Karpas-422 (cell line): ENCODE data around the gene PINK1. TPM values are rescaled to one million over a fixed set of nuclear protein-coding genes. Genes with fewer than 3 reads are reported as not detected.

Experiments used
- DNase-seq: peaks from one replicate; pipeline ENCODE4 v3.0.0-alpha.2; 2015
- H2AFZ ChIP-seq: fragments of 200-600 bp; sonication (generic); 2 replicates; pipeline ENCODE4 v1.6.1; 2014; ENCODE audit warnings: antibody characterized with exemption, low read length, mixed read lengths
- H3K27ac ChIP-seq: fragments of 200-600 bp; sonication (generic); 2 replicates; pipeline ENCODE4 v1.5.1; 2014; ENCODE audit warnings: mild to moderate bottlenecking, low read length, moderate library complexity
- H3K27me3 ChIP-seq: fragments of 200-600 bp; sonication (generic); 2 replicates; pipeline ENCODE4 v1.6.1; 2014; ENCODE audit warnings: low read length, mixed read lengths
- H3K36me3 ChIP-seq: fragments of 200-600 bp; sonication (generic); 2 replicates; pipeline ENCODE4 v1.6.1; 2014; ENCODE audit warnings: low read length, mixed read lengths; ENCODE audit not compliant: insufficient read depth
- H3K4me1 ChIP-seq: fragments of 200-600 bp; sonication (generic); 2 replicates; pipeline ENCODE4 v1.6.1; 2014; ENCODE audit warnings: mild to moderate bottlenecking, low read length, mixed read lengths
- H3K4me2 ChIP-seq: fragments of 200-600 bp; sonication (generic); 2 replicates; pipeline ENCODE4 v1.6.1; 2014; ENCODE audit warnings: low read length, low read depth, mild to moderate bottlenecking; ENCODE audit not compliant: poor library complexity, severe bottlenecking
- H3K4me3 ChIP-seq: fragments of 200-600 bp; sonication (generic); 2 replicates; pipeline ENCODE4 v1.5.1; 2014; ENCODE audit warnings: mild to moderate bottlenecking, antibody characterized with exemption, low read length, mixed read lengths
- H3K79me2 ChIP-seq: fragments of 200-600 bp; sonication (generic); 2 replicates; pipeline ENCODE4 v1.6.1; 2014; ENCODE audit warnings: mild to moderate bottlenecking, low read length, mixed read lengths
- H3K9ac ChIP-seq: fragments of 200-600 bp; sonication (generic); 2 replicates; pipeline ENCODE4 v1.6.0; 2014; ENCODE audit warnings: low read length
- H3K9me2 ChIP-seq: fragments of 200-600 bp; sonication (generic), shearing (Covaris generic); replicated peaks from 2 replicates; pipeline ENCODE4 v1.6.0; 2014; ENCODE audit warnings: mild to moderate bottlenecking, low read length, moderate library complexity; ENCODE audit not compliant: insufficient read depth
- H3K9me3 ChIP-seq: fragments of 300-700, 200-600 bp; sonication (generic); 2 replicates; pipeline ENCODE4 v1.6.1; 2014; ENCODE audit warnings: low read length, mixed read lengths
- H4K20me1 ChIP-seq: fragments of 200-600 bp; sonication (generic); 2 replicates; pipeline ENCODE4 v1.6.1; 2014; ENCODE audit warnings: mild to moderate bottlenecking, antibody characterized with exemption, low read length, low read depth; ENCODE audit not compliant: insufficient read depth
- total RNA-seq: library from RNA; depleted of rRNA; stranded (reverse); fragments of >200 nt; shearing (Covaris generic); gene quantifications from 2 replicates; pipeline ENCODE4 v1.2.3, GENCODE V29; 2014; ENCODE audit warnings: low replicate concordance

The PINK1 gene
- total RNA-seq, 1 experiment from 2014 or later, result 4.0 TPM

DNA sequence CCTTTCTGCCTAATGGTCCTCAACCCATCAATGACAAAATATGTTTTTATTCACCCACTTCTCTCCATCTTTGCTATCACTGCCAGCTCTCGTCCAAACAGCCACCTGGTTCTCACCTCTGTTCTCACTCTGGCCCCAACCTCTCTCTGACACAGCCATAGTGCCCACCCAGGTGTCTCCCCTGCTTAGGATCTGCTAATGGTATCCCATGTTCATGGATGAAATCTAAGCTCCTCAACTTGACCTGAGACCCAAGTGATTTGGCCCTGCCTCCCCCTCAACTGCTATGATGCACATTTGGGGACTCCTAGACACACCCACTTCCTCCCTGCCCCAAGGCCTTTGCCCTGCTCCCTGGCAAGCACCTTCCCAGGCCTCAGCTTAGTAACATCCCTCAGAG, 58.6 kb downstream of the PINK1 start:
- Histone ChIP-seq H3K36me3 (no peaks in the 10 kb centered on the region), H3K4me3 (no peak overlapping the region), H3K9me3 (no peaks in the 10 kb centered on the region), H4K20me1 (no peaks in the 10 kb centered on the region), H3K9ac (no peak overlapping the region), H3K27me3 (no peaks in the 10 kb centered on the region), H2AFZ (no peak overlapping the region), H3K9me2 (no peaks in the 10 kb centered on the region), H3K27ac (no peak overlapping the region), H3K79me2 (no peaks in the 10 kb centered on the region), H3K4me2 (no peak overlapping the region), H3K4me1 (peaks cover 7% of the 10 kb centered on the region)
- DNase-seq, result no peak

DNA sequence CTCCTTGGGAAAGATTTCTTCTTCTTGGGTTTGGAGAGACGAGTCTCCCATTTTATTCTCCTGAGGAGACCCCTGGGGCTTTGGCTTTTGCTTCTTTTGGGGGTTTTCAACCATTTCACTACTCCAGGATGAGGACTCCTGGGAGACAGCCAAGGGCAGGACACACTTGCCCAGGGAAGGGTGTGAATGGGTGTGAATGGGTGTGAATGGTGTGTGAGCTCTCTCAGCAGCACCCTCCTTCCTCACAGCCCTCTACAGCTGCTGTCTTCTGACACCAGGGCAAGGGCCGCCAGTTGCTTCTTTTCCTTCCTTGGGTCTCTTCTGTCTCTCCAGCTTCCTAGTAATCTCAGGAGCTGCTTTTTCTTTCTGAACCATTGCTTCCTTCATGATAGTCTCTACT, 60.4 kb downstream of the PINK1 start:
- no peaks in the 10 kb centered on the region for H3K9me2 ChIP-seq
- H3K27me3 ChIP-seq, result no peaks in the 10 kb centered on the region
- H3K4me3 ChIP-seq, result no peak overlapping the region
- no peak overlapping the region for H3K4me2 ChIP-seq
- DNase-seq, result no peak
- no peak overlapping the region for H3K9ac ChIP-seq
- H2AFZ ChIP-seq, result no peak overlapping the region
- H3K9me3 ChIP-seq, result no peaks in the 10 kb centered on the region
- no peaks in the 10 kb centered on the region for H4K20me1 ChIP-seq
- no peaks in the 10 kb centered on the region for H3K79me2 ChIP-seq
- H3K4me1 ChIP-seq, result peaks cover 9% of the 10 kb centered on the region
- no peaks in the 10 kb centered on the region for H3K36me3 ChIP-seq
- H3K27ac ChIP-seq, result no peak overlapping the region

DNA sequence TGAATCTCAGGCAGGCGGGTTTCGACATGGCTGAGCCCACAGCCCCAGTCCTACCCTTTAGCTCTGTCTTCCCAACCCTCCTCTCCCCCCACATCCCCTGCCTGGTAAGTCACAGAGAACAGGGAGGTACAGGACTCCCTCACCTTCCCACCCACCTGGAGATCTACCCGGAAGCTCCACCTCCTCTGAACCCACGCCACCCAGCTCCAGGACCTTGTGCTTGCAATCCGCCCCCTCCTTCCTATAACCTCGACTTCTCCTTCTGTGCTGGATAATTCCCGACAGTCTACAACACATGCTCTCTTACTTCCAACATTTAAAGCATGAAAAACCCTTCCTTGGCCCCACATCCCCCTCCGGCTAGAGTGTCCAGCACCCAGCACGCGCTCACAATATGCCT, 62.3 kb downstream of the PINK1 start:
- no peaks in the 10 kb centered on the region for H3K9me2 ChIP-seq
- no peaks in the 10 kb centered on the region for H3K79me2 ChIP-seq
- H3K4me1 ChIP-seq, result peaks cover 9% of the 10 kb centered on the region
- H3K4me2 ChIP-seq, result no peak overlapping the region
- no peak overlapping the region for H3K4me3 ChIP-seq
- H3K36me3 ChIP-seq, result no peaks in the 10 kb centered on the region
- no peaks in the 10 kb centered on the region for H3K9me3 ChIP-seq
- H2AFZ ChIP-seq, result no peak overlapping the region
- H4K20me1 ChIP-seq, result no peaks in the 10 kb centered on the region
- no peaks in the 10 kb centered on the region for H3K27me3 ChIP-seq
- no peak overlapping the region for H3K9ac ChIP-seq
- no peak for DNase-seq
- no peak overlapping the region for H3K27ac ChIP-seq

DNA sequence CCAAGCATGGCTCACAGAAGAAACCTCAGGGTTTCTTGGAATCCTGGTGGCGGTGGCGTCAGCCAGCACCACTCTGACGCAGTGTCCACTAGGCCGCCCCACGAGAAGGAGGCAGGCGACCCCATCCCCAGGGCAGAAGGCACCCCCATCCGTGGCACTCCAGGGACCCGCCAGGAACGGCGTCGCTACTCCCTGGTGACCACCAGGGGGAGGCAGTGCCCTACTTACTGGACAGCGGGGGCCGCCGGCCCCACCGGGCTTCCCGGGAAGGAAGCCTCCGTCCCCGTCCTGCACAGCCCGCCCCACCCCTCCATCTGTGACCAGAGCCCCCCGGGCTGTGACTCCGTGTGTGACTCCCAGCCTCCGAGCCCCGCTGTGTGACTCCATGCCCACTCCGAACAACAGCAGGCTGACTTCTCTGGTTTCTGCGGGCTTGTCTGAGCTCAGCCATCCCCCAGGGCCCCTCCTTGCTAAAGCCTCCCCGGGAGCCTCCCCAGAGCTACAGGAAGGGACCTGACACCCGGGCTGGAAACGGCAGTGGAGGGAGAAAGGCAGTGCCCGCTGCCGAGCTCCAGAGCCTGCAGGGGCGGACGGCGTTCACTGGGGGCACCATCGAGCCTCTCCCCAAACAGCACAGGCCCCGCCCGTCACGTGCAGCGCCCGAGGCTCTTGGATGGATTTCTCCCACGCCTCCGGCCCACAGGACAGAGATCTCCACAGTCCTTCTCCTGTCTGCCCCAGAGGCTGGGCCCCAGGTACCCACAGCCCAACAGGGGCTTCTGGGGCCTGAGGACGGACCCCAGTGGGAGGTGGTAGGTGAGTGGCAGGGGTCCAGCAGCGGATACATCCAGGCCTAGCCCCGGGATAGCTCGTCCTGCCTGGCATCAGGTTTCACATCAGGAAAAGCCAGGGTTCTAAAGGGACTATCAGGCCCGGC, 63.4 kb downstream of the PINK1 start:
- Histone ChIP-seq H3K9me2 (no peaks in the 10 kb centered on the region), H3K4me1 (peaks cover 9% of the 10 kb centered on the region), H3K79me2 (no peaks in the 10 kb centered on the region), H2AFZ (peak overlapping the region; percentile 100), H3K27me3 (no peaks in the 10 kb centered on the region), H3K36me3 (no peaks in the 10 kb centered on the region), H3K27ac (no peak overlapping the region), H3K9ac (peak overlapping the region; percentile 90), H3K4me2 (peak overlapping the region; percentile 99), H3K9me3 (no peaks in the 10 kb centered on the region), H4K20me1 (no peaks in the 10 kb centered on the region), H3K4me3 (peak overlapping the region; percentile 87)
- DNase-seq, result peak; percentile 88

DNA sequence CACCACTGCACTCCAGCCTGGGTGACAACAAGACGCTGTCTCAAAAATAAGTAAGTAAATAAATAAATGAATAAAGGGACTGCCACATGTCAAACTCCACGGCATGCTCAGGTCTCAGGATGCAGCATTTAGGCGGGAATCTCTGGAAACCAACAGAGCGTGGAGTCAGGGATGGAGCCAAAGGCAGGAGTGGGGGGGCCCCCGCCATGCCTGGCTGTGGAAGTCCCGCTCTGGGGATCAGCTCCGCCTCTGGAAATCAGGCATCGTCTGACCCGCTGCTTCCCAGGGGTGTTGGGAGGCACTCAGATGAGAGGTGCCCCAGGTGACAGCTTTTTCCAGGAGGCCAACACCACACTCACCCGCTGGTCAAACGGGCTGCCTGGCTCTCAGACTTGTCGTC, 64.3 kb downstream of the PINK1 start:
- H3K9me3 ChIP-seq, result no peaks in the 10 kb centered on the region
- H3K27me3 ChIP-seq, result no peaks in the 10 kb centered on the region
- no peak overlapping the region for H3K4me3 ChIP-seq
- H3K4me2 ChIP-seq, result no peak overlapping the region
- DNase-seq, result no peak
- H3K9me2 ChIP-seq, result no peaks in the 10 kb centered on the region
- H3K79me2 ChIP-seq, result no peaks in the 10 kb centered on the region
- peaks cover 9% of the 10 kb centered on the region for H3K4me1 ChIP-seq
- no peak overlapping the region for H3K27ac ChIP-seq
- no peak overlapping the region for H2AFZ ChIP-seq
- no peak overlapping the region for H3K9ac ChIP-seq
- no peaks in the 10 kb centered on the region for H4K20me1 ChIP-seq
- H3K36me3 ChIP-seq, result no peaks in the 10 kb centered on the region

DNA sequence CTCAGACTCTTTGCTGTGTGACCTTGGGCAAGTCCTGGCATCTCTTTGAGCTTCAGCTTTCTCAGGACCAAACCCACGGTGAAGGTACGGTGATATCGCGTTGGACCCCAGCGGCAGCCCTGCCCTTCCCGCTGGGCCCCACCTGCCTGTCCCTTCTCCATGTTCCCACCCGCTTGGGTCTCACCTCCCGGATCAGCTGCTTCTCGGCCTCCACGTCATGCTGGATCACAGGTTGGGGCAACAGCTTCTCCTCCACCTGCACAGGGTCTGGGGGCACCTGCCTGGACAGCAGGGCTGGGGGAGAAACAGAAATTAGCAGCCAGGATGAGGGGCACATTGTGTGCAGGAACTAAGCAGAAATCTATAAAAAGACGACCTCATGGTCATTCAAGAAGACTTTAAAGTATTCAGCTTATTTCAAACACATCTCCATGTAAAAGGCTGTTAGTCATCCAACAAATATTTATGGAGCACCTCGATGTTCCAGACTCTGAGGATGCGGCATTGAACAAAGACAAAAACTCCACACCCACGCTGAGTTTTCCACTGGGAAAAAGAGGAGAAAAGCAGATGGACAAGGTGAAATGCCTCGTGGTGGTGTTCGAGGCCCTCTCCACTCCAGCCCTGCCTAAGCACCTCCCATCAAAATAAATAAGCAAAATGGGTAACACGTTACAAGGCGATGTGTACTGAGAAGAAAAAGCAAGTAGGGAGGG, 65.1 kb downstream of the PINK1 start:
- H3K9ac ChIP-seq, result no peak overlapping the region
- no peak overlapping the region for H2AFZ ChIP-seq
- no peaks in the 10 kb centered on the region for H3K9me3 ChIP-seq
- H3K4me2 ChIP-seq, result no peak overlapping the region
- H3K27ac ChIP-seq, result no peak overlapping the region
- H3K36me3 ChIP-seq, result no peaks in the 10 kb centered on the region
- peaks cover 9% of the 10 kb centered on the region for H3K4me1 ChIP-seq
- H3K27me3 ChIP-seq, result no peaks in the 10 kb centered on the region
- H3K79me2 ChIP-seq, result no peaks in the 10 kb centered on the region
- no peak overlapping the region for H3K4me3 ChIP-seq
- no peaks in the 10 kb centered on the region for H4K20me1 ChIP-seq
- no peaks in the 10 kb centered on the region for H3K9me2 ChIP-seq
- no peak for DNase-seq

DNA sequence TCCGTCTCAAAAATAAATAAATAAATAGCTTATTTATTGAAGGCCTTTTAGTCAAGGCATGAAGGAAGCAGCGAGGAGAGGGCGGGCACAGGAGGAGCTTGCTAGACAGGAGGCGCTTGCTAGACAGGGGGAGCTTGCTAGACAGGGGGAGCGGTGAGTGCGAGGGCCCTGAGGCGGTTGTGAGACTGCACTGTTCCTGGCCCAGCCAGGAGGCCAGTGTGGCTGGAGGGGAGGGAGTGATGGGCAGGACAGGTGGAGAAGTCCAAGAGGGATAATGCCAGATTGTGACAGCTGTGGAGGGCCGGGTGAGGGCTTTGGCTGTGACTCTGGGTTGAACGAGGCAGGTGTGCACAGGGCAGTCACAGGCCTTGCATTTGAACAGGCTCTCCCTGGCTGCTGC, 66.3 kb downstream of the PINK1 start:
- peaks cover 9% of the 10 kb centered on the region for H3K4me1 ChIP-seq
- no peak overlapping the region for H3K4me2 ChIP-seq
- no peaks in the 10 kb centered on the region for H4K20me1 ChIP-seq
- H3K4me3 ChIP-seq, result no peak overlapping the region
- DNase-seq, result no peak
- no peak overlapping the region for H3K9ac ChIP-seq
- no peaks in the 10 kb centered on the region for H3K36me3 ChIP-seq
- no peak overlapping the region for H2AFZ ChIP-seq
- no peak overlapping the region for H3K27ac ChIP-seq
- H3K79me2 ChIP-seq, result no peaks in the 10 kb centered on the region
- no peaks in the 10 kb centered on the region for H3K27me3 ChIP-seq
- no peaks in the 10 kb centered on the region for H3K9me3 ChIP-seq
- H3K9me2 ChIP-seq, result no peaks in the 10 kb centered on the region

DNA sequence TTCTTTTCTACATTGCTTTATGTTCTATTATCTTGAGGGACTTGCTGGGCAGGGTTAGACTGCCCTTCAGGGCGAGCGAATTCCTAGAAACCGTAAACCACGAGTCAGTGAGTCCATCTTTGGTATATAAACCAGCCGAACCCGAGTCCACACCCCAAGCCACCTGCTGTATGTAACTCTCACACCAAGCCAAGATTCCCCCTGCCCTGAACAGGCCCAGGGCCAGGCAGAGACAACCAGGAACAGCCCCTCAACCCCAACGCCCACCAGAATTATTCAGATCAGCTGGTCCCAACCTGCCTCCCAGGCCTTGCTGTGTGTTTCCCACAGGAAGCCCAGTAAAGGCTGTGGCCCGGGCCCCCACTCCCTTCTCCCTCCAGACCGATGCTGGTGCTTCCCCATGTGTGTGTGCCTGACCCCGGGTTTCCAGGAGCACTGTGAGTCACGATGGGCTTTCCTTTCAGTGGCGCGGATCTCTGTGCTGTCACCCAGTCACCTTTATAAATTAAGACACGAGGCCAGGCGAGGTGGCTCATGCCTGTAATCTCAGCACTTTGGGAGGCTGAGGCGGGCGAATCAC, 67.5 kb downstream of the PINK1 start:
- Histone ChIP-seq H3K79me2 (no peaks in the 10 kb centered on the region), H3K4me1 (peaks cover 9% of the 10 kb centered on the region), H3K27ac (no peak overlapping the region), H3K9me3 (no peaks in the 10 kb centered on the region), H3K4me2 (no peak overlapping the region), H4K20me1 (no peaks in the 10 kb centered on the region), H3K9me2 (no peaks in the 10 kb centered on the region), H2AFZ (no peak overlapping the region), H3K36me3 (no peaks in the 10 kb centered on the region), H3K27me3 (no peaks in the 10 kb centered on the region), H3K4me3 (no peak overlapping the region), H3K9ac (no peak overlapping the region)
- DNase-seq, result no peak
